HG02623 (cell line): ENCODE measurements around the gene IP6K2.
A peak's percentile ranks its signal among the peaks of the same experiment; 100 is the strongest.

Source experiments
- ATAC-seq: cut with Tn5 transposase; IDR thresholded peaks from one replicate; pipeline ENCODE4 v1.9.1; 2021; ENCODE audit warnings: moderate library complexity; ENCODE audit not compliant: unreplicated experiment

IP6K2 gene

GRCh38 chr3:48692551-48692950 lies 24.5 kb downstream of the IP6K2 start:
- ATAC-seq, result no peak

- ATAC-seq, result no peak
Measured at GRCh38 chr3:48690846-48691458, 26.1 kb downstream of the IP6K2 start.

GRCh38 chr3:48689384-48689783 lies 27.6 kb downstream of the IP6K2 start:
- no peak for ATAC-seq

GRCh38 chr3:48688737-48689075 lies 28.3 kb downstream of the IP6K2 start:
- no peak for ATAC-seq

- ATAC-seq, result no peak
Measured at GRCh38 chr3:48688032-48688736, 28.8 kb downstream of the IP6K2 start.

GRCh38 chr3:48687220-48687678 lies 29.8 kb downstream of the IP6K2 start:
- no peak for ATAC-seq

GRCh38 chr3:48686538-48687219 lies 30.3 kb downstream of the IP6K2 start:
- no peak for ATAC-seq

- peak; percentile 77 for ATAC-seq
Measured at GRCh38 chr3:48685603-48686511, 31.2 kb downstream of the IP6K2 start, which contains the start of gene NCKIPSD. NCKIPSD (minus strand) TSS chr3:48685915; CDS start chr3:48685807, 108 bp downstream.

GRCh38 chr3:48685293-48685602 lies 31.8 kb downstream of the IP6K2 start:
- ATAC-seq, result no peak

- ATAC-seq, result no peak
Measured at GRCh38 chr3:48684480-48685143, 32.4 kb downstream of the IP6K2 start.

- ATAC-seq, result no peak
Measured at GRCh38 chr3:48684054-48684349, 33.0 kb downstream of the IP6K2 start.

- no peak for ATAC-seq
Measured at GRCh38 chr3:48682786-48683185, 34.2 kb downstream of the IP6K2 start.

GRCh38 chr3:48681974-48682610 lies 34.9 kb downstream of the IP6K2 start:
- no peak for ATAC-seq

GRCh38 chr3:48681541-48681880 lies 35.5 kb downstream of the IP6K2 start:
- no peak for ATAC-seq

- no peak for ATAC-seq
Measured at GRCh38 chr3:48680811-48681540, 36.0 kb downstream of the IP6K2 start.

GRCh38 chr3:48679411-48680391 lies 37.3 kb downstream of the IP6K2 start:
- ATAC-seq, result no peak

GRCh38 chr3:48678566-48679380 lies 38.2 kb downstream of the IP6K2 start:
- no peak for ATAC-seq

GRCh38 chr3:48678056-48678455 lies 39.0 kb downstream of the IP6K2 start:
- no peak for ATAC-seq
